Ishikawa (cell line): Measurements from ENCODE around the gene KRTAP13-2.

Experiments
- REST ChIP-seq: IDR thresholded peaks from 2 replicates; pipeline ENCODE4 v1.6.1; 2012; ENCODE audit warnings: low read depth, mild to moderate bottlenecking
- YY1 ChIP-seq: IDR thresholded peaks from 2 replicates; pipeline ENCODE4 v1.6.1; 2012; ENCODE audit warnings: low read depth

GRCh38 chr21:30333736-30334135, 38.3 kb downstream of the KRTAP13-2 start:
- no peak for TF ChIP-seq REST
- no peak for TF ChIP-seq YY1
